HCT116 (cell line): ENCODE data around the gene NAA16. TPM values are rescaled to one million over a fixed set of nuclear protein-coding genes. Genes with fewer than 3 reads are reported as not detected.

Source experiments
- ATAC-seq: fragments of 200-7000 bp; cut with Tn5 transposase; 2 replicates; pipeline ENCODE4 v1.9.1; 2020; ENCODE audit warnings: mild to moderate bottlenecking, moderate library complexity
- BruUV-seq: library from RNA; stranded (reverse); fragments of 400-500 nt; replicated peaks from 2 replicates; lab custom pipeline; 2021; lab: Mats Ljungman, UMichigan
- CTCF ChIA-PET: fragments of 300-600 bp; sonication (Branson Sonifier 250); formaldehyde crosslinking; loops from one replicate; lab custom pipeline; 2021; ENCODE audit warnings: antibody characterized with exemption; lab: Charles Lee
- POLR2A ChIA-PET: fragments of 300-600, 350-600 bp; sonication (Branson Sonifier 250); formaldehyde crosslinking; loops from one replicate; lab custom pipeline; 2021; ENCODE audit warnings: antibody characterized with exemption; lab: Charles Lee
- RAD21 ChIA-PET, 2 experiments: fragments of 300-600 bp; sonication (Branson Sonifier 250); formaldehyde crosslinking; loops; one replicate each; lab custom pipeline; 2023; ENCODE audit warnings: low total read pairs in 2 of 2; ENCODE audit not compliant: uncharacterized antibody in 2 of 2, unreplicated experiment in 2 of 2, low non-redundant PET in 1 of 2; lab: Charles Lee
- DNase-seq: peaks from one replicate; pipeline ENCODE4 v3.0.0-alpha.2; 2010; ENCODE audit warnings: low read depth, low spot score
- H2AFZ ChIP-seq: fragments of 200-600 bp; shearing (Covaris generic), sonication (generic); 2 replicates; pipeline ENCODE4 v1.6.1; 2017; ENCODE audit warnings: low read depth, mixed run types, mixed read lengths, antibody characterized with exemption, low read length; ENCODE audit not compliant: poor library complexity, severe bottlenecking
- H3K27ac ChIP-seq: 2 replicates; pipeline ENCODE4 v1.5.1; 2012; ENCODE audit warnings: low read depth, low read length
- H3K27me3 ChIP-seq: fragments of 200-600 bp; sonication (generic); 2 replicates; pipeline ENCODE4 v1.6.1; 2016; ENCODE audit warnings: mixed run types, low read length, mixed read lengths; ENCODE audit not compliant: insufficient read depth
- H3K36me3 ChIP-seq, 2 experiments: fragments of 200-500 bp in 1 of 2; fragments of 200-600 bp in 1 of 2; sonication (Bioruptor generic) in 1 of 2; sonication (generic) in 1 of 2; 2 replicates each; pipeline versions ENCODE4 v1.5.1 to v1.6.1; 2014 to 2016; ENCODE audit warnings: low read length in 2 of 2, inconsistent platforms in 1 of 2, mixed read lengths in 1 of 2, mixed run types in 1 of 2; ENCODE audit not compliant: insufficient read depth in 2 of 2, control insufficient read depth in 1 of 2
- H3K4me1 ChIP-seq, 2 experiments: fragments of 200-600 bp in 1 of 2; sonication (generic) in 1 of 2; 2 replicates each; pipeline versions ENCODE4 v1.5.1 to v1.6.1; 2012 to 2017; ENCODE audit warnings: low read length in 2 of 2, inconsistent platforms in 1 of 2, mild to moderate bottlenecking in 1 of 2, mixed read lengths in 1 of 2, mixed run types in 1 of 2, moderate library complexity in 1 of 2; ENCODE audit not compliant: insufficient read depth in 2 of 2, control insufficient read depth in 1 of 2
- H3K4me2 ChIP-seq: fragments of 200-600 bp; sonication (generic); 2 replicates; pipeline ENCODE4 v1.6.1; 2017; ENCODE audit warnings: mixed run types, low read length, mixed read lengths
- H3K4me3 ChIP-seq, 2 experiments: fragments of 200-600 bp in 1 of 2; sonication (generic) in 1 of 2; replicated peaks in 1 of 2; 2 replicates each; pipeline ENCODE4 v1.5.1; 2011 to 2016; ENCODE audit warnings: low read length in 2 of 2, control low read depth in 1 of 2, low read depth in 1 of 2, mild to moderate bottlenecking in 1 of 2, mixed read lengths in 1 of 2, mixed run types in 1 of 2
- H3K79me2 ChIP-seq: fragments of 200-600 bp; sonication (generic); 2 replicates; pipeline ENCODE4 v1.6.1; 2017; ENCODE audit warnings: mild to moderate bottlenecking, mixed run types, low read length, moderate library complexity, mixed read lengths; ENCODE audit not compliant: insufficient read depth
- H3K9ac ChIP-seq: fragments of 200-600 bp; sonication (generic); 2 replicates; pipeline ENCODE4 v1.6.1; 2016; ENCODE audit warnings: low read length, mixed read lengths
- H3K9me2 ChIP-seq: fragments of 200-600 bp; sonication (generic), shearing (Covaris generic); 2 replicates; pipeline ENCODE4 v1.6.1; 2017; ENCODE audit warnings: mixed run types, mild to moderate bottlenecking, moderate library complexity; ENCODE audit not compliant: insufficient read depth
- H3K9me3 ChIP-seq, 2 experiments: fragments of 200-500 bp in 1 of 2; fragments of 200-600 bp in 1 of 2; sonication (Bioruptor generic) in 1 of 2; sonication (generic) in 1 of 2; 2 replicates each; pipeline ENCODE4 v1.6.1; 2014 to 2017; ENCODE audit warnings: low read length in 2 of 2, mixed read lengths in 2 of 2, inconsistent platforms in 1 of 2, low read depth in 1 of 2, mild to moderate bottlenecking in 1 of 2, mixed run types in 1 of 2, moderate library complexity in 1 of 2; ENCODE audit not compliant: control insufficient read depth in 1 of 2, insufficient read depth in 1 of 2
- H4K20me1 ChIP-seq: fragments of 200-600 bp; sonication (generic), shearing (Covaris generic); 2 replicates; pipeline ENCODE4 v1.6.1; 2017; ENCODE audit warnings: mixed run types, mild to moderate bottlenecking, moderate library complexity; ENCODE audit not compliant: insufficient read depth
- CBX3 ChIP-seq: IDR thresholded peaks from 2 replicates; pipeline ENCODE4 v1.6.1; 2012; ENCODE audit warnings: low read depth
- ELF1 ChIP-seq: IDR thresholded peaks from 2 replicates; pipeline ENCODE4 v1.6.1; 2012; ENCODE audit warnings: low read depth, borderline replicate concordance
- EZH2 ChIP-seq: fragments of 200-600 bp; sonication (generic); IDR thresholded peaks from 2 replicates; pipeline ENCODE4 v1.6.1; 2017; ENCODE audit warnings: antibody characterized with exemption, mixed run types
- EZH2phosphoT487 ChIP-seq: fragments of 200-600 bp; IDR thresholded peaks from 2 replicates; pipeline ENCODE4 v1.6.1; 2018; ENCODE audit warnings: antibody characterized with exemption, borderline replicate concordance
- FOSL1 ChIP-seq: IDR thresholded peaks from 2 replicates; pipeline ENCODE4 v1.6.1; 2012; ENCODE audit warnings: low read depth
- POLR2A ChIP-seq: IDR thresholded peaks from 2 replicates; pipeline ENCODE4 v1.7.0; 2011; ENCODE audit warnings: borderline replicate concordance; ENCODE audit not compliant: insufficient read depth, insufficient read length; ENCODE audit errors: extremely low read depth
- POLR2AphosphoS5 ChIP-seq: IDR thresholded peaks from 2 replicates; pipeline ENCODE4 v1.6.1; 2011; ENCODE audit warnings: mild to moderate bottlenecking, low read depth, low read length, moderate library complexity
- RAD21 ChIP-seq: IDR thresholded peaks from 2 replicates; pipeline ENCODE4 v1.6.1; 2012; ENCODE audit warnings: low read depth, mild to moderate bottlenecking
- SIN3A ChIP-seq: IDR thresholded peaks from 2 replicates; pipeline ENCODE4 v1.6.1; 2012; ENCODE audit warnings: low read depth
- SP1 ChIP-seq: IDR thresholded peaks from 2 replicates; pipeline ENCODE4 v1.6.1; 2012; ENCODE audit warnings: low read depth
- SRF ChIP-seq: IDR thresholded peaks from 2 replicates; pipeline ENCODE4 v1.6.1; 2012; ENCODE audit warnings: low read depth
- intact Hi-C: fragments of 100-400 bp; cut with micrococcal nuclease; formaldehyde crosslinking; loops from 2 replicates; pipeline ENCODE4 v1.10.0; 2022
- total RNA-seq: library from RNA; stranded (reverse); gene quantifications from one replicate; pipeline ENCODE4 v1.2.1, GENCODE V29; 2021; ENCODE audit not compliant: unreplicated experiment
- TF ChIP-seq, protein P1 (sequence below): IDR thresholded peaks from 2 replicates; pipeline ENCODE4 v1.6.1; 2012

Gene NAA16
- total RNA-seq, 1 experiment from 2014 or later: 19.1 TPM

DNA sequence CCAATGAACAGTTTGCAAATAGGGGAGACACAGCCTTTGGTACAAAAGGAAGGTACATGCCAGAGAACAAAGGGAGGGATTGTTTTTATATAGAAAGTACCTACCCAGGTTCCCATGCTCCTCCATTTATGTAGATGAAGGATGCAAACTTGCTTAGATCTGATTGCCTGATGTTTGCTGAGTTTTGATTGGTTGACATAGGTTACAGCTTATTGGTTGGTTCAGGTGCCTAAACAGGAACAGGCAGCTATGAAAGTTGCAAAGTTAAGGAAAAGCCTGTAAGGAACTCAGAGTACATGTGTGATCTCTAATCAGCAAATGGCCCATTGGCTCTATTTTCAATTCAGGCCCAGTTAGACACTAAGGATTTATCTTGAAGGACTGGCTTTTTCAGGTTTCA is 6.5 kb upstream of the NAA16 start (continued):
- TF ChIP-seq EZH2phosphoT487 (no peak), CBX3 (no peak), SIN3A (no peak), SP1 (no peak)

DNA sequence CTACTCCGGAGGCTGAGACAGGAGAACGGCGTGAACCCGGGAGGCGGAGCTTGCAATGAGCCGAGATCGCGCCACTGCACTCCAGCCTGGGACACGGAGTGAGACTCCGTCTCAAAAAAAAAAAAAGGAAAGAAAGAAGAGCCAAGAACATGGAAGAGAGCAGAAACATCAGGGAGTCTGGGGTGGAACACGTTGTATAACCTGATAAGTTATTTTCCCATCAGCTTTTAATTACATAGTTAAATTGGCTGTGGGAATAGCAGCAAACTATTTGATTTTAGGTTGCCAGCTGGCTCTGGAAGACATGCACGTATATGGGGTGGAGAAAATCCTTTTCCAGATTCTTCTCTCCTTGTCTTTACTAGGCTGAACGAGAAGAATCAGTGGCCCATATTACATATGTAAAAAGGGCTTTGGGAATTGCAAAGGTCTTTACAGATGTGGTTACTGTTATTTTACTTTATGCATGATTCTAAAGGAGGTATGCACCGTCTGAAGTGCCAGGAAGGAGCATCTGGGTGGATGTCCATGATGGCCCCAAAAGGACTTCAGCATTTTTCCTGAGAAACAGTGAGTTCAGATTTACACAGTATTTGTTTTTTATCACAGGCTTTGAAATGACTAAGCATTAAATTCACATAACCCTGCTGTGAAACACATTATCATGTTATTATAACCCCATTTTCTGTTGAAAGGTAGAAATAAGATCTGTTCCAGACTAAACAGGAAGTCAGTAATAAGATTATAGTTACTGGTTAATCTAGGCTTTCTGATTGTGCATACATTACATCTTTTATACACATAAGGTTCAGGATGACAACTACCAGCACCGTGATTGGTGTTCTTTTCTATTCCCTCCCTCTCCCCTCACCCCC is 4.6 kb upstream of the NAA16 start:
- intact Hi-C loops: no loop called here
- DNase-seq (no peak), ATAC-seq (no peak)
- Histone ChIP-seq H3K4me3 (no peak overlapping the region), H2AFZ (no peak overlapping the region), H3K27ac (no peak overlapping the region), H3K9me2 (no peaks in the 10 kb centered on the region), H3K4me1 (peaks cover 5 to 9% of the 10 kb centered on the region in 2 experiments; a peak in 2 of 4 replicates), H4K20me1 (no peaks in the 10 kb centered on the region), H3K9ac (no peak overlapping the region), H3K4me2 (no peak overlapping the region), H3K36me3 (no peaks in the 10 kb centered on the region), H3K9me3 (no peaks in the 10 kb centered on the region), H3K79me2 (peaks cover 4% of the 10 kb centered on the region; the same call in 1 of the 2 replicates), H3K27me3 (no peaks in the 10 kb centered on the region)
- TF ChIP-seq RAD21 (no peak), POLR2A (no peak), POLR2AphosphoS5 (no peak), FOSL1 (no peak), ELF1 (no peak), EZH2 (no peak), SRF (no peak)
- TF ChIP-seq, protein P1, sequence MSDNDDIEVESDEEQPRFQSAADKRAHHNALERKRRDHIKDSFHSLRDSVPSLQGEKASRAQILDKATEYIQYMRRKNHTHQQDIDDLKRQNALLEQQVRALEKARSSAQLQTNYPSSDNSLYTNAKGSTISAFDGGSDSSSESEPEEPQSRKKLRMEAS: no peak
- ChIA-PET RAD21 (no interaction called here), CTCF (no interaction called here), POLR2A (no interaction called here)
- no TSS peak for BruUV-seq
